H1 (cell line): ENCODE measurements around the gene CD300H.
"Not testable (repeated sequence)": the region's sequence is repeated elsewhere in the genome, so short reads cannot be mapped to it uniquely, and the experiment has no call there.

ENCODE experiments used
- CBX8 ChIP-seq: fragments of 300-800, 300-1000 bp; sonication (generic); IDR thresholded peaks from 2 replicates; pipeline ENCODE4 v1.7.1; 2016; ENCODE audit warnings: low read depth, low read length, borderline replicate concordance
- CHD1 ChIP-seq: IDR thresholded peaks from 2 replicates; pipeline ENCODE4 v1.6.1; 2012; ENCODE audit warnings: low read depth, low read length, improper control_type of control experiment
- CREB1 ChIP-seq: IDR thresholded peaks from 2 replicates; pipeline ENCODE4 v1.6.1; 2012; ENCODE audit warnings: inconsistent platforms
- EZH2 ChIP-seq: fragments of 200-600 bp; sonication (generic); IDR thresholded peaks from 2 replicates; pipeline ENCODE4 v1.7.1; 2012; ENCODE audit warnings: low read depth, mild to moderate bottlenecking, moderate library complexity, low read length, inconsistent platforms; ENCODE audit not compliant: severe bottlenecking
- HDAC2 ChIP-seq, 2 experiments: fragments of 300-600 bp in 1 of 2; sonication (generic) in 1 of 2; IDR thresholded peaks; 2 replicates each; pipeline ENCODE4 v1.6.1; 2011 to 2012; ENCODE audit warnings: low read depth in 2 of 2, low read length in 2 of 2, mild to moderate bottlenecking in 2 of 2, moderate library complexity in 2 of 2, borderline replicate concordance in 1 of 2, inconsistent platforms in 1 of 2
- POLR2AphosphoS5 ChIP-seq: IDR thresholded peaks from 2 replicates; pipeline ENCODE4 v1.6.1; 2011; ENCODE audit warnings: low read depth, low read length
- SRF ChIP-seq: IDR thresholded peaks from 2 replicates; pipeline ENCODE4 v1.6.1; 2011; ENCODE audit warnings: mild to moderate bottlenecking, low read depth, low read length, moderate library complexity
- SUZ12 ChIP-seq: fragments of 200-600 bp; sonication (generic); IDR thresholded peaks from 2 replicates; pipeline ENCODE4 v1.6.1; 2012; ENCODE audit warnings: mild to moderate bottlenecking, inconsistent platforms, low read length, moderate library complexity, mixed read lengths
- TBP ChIP-seq: IDR thresholded peaks from 2 replicates; pipeline ENCODE4 v1.6.1; 2011; ENCODE audit warnings: low read depth, low read length, improper control_type of control experiment
- ZNF274 ChIP-seq: IDR thresholded peaks from 2 replicates; pipeline ENCODE4 v1.7.0; 2012; ENCODE audit warnings: low read length, borderline replicate concordance; ENCODE audit errors: extremely low read depth
- TF ChIP-seq, protein P1 (sequence below), 3 experiments: IDR thresholded peaks; 1 replicate in 2 of 3; 2 replicates in 1 of 3; pipeline versions ENCODE4 v1.5.1 to v1.6.1; 2011; ENCODE audit warnings: low read length in 3 of 3, mild to moderate bottlenecking in 3 of 3, inconsistent platforms in 2 of 3, low read depth in 1 of 3, moderate library complexity in 1 of 3; ENCODE audit not compliant: insufficient read depth in 1 of 3; ENCODE audit errors: control extremely low read depth in 1 of 3

DNA sequence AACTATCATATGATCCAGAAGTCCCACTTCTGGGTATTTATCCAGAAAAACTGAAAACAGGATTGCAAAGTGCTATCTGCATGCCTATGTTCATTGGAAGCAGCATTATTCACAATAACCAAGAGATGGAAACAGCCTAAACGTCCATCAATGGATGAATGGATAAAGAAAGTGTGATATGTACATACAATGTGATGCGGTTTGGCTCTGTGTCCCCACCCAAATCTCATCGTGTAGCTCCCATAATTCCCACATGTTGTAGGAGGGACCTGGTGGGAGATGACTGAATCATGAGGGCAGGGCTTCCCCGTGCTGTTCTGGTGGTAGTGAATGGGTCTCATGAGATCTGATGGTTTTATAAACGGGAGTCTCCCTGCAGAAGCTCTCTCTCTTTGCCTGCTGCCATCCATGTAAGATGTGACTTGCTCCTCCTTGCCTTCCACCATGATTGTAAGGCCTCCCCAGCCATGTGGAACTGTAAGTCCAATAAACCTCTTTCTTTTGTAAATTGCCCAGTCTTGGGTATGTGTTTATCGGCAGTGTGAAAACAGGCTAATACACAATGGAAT, 48.8 kb downstream of the CD300H start:
- TF ChIP-seq, protein P1, sequence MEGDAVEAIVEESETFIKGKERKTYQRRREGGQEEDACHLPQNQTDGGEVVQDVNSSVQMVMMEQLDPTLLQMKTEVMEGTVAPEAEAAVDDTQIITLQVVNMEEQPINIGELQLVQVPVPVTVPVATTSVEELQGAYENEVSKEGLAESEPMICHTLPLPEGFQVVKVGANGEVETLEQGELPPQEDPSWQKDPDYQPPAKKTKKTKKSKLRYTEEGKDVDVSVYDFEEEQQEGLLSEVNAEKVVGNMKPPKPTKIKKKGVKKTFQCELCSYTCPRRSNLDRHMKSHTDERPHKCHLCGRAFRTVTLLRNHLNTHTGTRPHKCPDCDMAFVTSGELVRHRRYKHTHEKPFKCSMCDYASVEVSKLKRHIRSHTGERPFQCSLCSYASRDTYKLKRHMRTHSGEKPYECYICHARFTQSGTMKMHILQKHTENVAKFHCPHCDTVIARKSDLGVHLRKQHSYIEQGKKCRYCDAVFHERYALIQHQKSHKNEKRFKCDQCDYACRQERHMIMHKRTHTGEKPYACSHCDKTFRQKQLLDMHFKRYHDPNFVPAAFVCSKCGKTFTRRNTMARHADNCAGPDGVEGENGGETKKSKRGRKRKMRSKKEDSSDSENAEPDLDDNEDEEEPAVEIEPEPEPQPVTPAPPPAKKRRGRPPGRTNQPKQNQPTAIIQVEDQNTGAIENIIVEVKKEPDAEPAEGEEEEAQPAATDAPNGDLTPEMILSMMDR (IDR thresholded peaks at IDR 0.05; ENCODE audit: control extremely low read depth in 1 of 3, insufficient read depth in 1 of 3, low read depth in 1 of 3, low read length in 3 of 3) = not testable (repeated sequence)
- not testable (repeated sequence) for TF ChIP-seq EZH2; CBX8; HDAC2 (IDR thresholded peaks at IDR 0.05; ENCODE audit: borderline replicate concordance in 1 of 2, low read depth in 2 of 2, low read length in 2 of 2); POLR2AphosphoS5; CREB1; TBP; ZNF274; SUZ12; SRF; CHD1
